Femur (tissue), 1 donor: Measurements from ENCODE around the gene PSMD12.

ENCODE experiments used
- DNase-seq: peaks from one replicate; pipeline ENCODE4 v3.0.0-alpha.2; 2017

Gene PSMD12

DNA sequence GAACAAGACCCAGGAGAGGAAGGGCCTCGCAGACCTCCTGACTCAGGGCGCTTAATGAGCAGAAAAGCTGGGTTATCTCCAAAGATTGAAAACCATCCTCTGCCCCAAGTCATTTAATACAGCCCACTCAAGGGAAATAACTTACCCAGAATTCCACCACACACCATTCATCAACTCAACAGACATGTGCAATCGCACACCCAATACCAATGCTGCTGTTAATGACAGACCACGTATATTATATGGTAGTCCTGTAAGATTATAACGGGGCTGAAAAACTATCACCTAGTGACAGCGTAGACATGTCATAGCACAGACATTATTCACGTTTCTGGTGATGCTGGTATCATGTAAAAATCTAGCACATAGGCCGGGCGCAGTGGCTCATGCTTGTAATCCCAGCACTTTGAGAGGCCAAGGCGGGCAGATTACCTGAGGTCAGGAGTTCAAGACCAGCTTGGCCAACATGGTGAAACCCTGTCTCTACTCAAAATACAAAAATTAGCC lies 68.9 kb downstream of the PSMD12 start:
- DNase-seq = no peak

DNA sequence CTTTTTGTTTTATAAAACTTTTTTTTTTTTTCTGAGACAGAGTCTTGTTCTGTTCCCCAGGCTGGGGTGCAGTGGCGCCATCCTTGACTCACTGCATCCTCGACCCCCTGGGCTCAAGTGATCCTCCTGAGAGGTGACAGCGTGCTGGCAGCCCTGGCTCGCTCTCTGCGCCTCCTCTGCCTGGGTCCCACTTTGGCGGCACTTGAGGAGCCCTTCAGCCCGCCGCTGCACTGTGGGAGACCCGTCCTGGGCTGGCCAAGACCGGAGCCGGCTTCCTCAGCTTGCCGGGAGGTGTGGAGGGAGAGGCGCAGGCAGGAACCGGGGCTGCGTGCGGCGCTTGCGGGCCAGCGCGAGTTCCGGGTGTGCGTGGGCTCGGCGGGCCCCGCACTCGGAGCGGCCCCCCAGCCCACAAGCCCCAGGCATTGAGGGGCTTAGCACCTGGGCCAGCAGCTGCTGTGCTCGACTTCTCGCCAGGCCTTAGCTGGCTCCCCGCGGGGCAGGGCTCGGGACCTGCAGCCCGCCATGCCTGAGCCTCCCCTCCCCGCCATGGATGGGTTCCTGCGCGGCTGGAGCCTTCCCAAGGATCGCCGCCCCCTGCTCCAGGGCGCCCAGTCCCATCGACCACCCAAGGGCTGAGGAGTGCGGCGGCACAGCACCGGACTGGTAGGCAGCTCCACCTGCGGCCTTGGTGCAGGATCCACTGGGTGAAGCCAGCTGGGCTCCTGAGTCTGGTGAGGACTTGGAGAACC lies 71.8 kb downstream of the PSMD12 start:
- DNase-seq = no peak

DNA sequence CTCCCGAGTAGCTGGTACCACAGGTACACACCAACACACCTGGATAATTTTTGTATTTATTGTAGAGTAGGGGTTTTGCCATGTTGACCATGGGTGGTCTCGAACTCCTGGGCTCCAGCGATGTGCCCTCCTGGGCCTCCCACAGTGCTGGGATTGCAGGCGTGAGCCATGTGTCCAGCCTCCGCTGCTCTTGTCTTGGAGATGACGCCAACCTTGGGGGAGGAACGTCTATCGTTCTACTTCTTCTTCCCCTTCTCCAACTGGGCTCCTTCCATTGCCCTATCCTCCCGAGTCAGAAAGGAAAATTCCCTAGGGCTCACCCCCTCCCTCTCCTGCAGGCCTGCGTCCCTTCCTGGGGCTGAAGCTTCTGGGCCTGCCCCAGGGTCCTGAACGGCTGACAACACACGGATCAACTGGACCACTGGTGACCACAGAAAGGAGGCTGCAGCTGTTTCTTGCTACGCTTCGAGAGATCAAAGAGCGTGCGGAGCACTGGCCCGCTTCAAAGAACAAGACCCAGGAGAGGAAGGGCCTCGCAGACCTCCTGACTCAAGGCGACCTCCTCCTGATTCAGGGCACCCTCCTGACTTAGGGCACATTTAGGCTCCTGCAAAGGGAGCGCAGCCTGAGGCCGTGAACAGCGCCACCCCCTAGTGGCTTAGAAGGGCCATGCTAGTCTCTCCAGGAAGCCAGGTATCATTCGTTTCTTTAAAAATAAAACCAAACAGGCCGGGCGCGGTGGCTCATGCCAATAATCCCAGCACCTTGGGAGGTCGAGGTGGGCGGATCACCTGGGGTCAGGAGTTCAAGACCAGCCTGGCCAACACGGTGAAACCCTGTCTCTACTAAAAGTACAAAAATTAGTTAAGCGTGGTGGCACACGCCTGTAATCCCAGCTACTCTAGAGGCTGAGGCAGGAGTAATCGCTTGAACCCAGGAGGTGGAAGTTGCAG lies 72.8 kb downstream of the PSMD12 start:
- DNase-seq = peak; percentile 55

DNA sequence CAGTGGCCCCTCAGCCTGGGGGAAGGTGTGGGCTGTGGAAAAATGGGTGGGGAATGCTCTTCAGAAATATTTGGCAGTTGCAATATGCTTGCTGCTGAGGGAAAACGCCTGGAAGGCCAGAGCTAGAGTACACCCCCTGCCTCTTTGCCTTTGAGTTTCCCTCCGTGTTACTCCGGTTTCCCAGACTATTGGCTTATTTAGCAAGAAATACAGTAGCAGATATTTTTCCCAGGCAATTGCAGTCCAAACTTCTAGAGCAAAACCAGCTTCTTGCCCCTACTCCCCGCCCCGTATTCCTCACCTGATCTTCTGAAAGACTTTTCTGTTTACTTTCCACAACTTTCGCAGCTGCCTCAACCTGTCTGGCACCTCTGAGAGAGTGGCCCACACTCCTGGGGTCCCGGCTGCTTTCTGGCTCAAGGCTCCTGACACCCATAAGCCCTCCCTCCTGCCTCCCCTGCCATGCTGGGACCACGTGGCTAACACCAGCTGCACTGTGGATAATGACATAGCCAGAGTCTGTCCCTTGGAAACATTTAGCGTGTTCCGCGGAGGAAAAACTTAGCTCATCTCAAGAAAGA lies 75.6 kb downstream of the PSMD12 start:
- peak; percentile 80 for DNase-seq

DNA sequence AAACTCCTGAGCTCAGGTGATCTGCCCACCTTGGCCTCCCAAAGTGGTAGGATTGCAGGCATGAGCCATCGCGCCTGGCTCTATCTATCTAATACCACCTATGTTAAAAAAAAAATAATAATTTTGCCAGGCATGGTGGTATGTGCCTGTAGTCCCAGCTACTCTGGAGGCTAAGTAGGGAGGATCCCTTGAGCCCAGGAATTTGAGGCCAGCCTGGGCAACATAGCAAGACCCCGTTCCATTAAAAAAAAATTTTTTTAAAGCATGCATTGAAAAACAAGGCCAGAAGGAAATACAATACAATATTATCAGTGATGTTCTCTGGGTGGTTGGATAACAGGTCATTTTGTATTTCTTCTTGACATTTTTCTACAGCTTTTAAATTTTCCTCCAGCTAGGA lies 76.1 kb downstream of the PSMD12 start:
- no peak for DNase-seq

DNA sequence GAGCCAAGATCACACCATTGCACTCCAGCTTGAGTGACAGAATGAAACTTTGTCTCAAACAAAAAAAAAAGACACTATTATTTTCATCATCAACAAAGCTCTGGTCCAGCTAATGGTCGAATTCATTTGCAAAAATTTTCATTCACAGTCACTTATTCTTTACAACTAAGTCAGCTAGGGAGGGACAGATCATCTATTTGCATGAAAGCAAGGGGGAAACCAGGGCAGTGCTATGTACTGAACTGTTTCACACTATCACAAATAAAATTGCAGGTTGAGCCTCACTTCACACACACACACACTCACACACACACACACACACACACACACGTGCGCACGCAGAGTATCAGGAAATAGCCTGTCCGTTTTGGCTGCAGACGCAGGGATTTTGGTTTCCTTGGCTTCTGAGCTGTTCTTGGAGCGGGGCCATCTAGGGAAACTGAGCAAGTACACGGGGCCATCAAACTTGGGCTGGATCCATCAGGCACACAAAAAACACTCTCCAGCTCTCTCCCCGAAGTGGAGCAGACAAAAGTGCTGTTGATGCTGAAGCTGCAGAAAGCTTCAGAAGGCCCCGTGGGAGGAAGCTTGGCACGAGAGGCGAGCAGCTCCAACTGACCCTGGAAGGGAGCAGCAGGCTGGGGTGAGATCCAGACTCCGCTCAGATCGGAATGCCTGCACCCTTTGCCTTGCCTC lies 77.0 kb downstream of the PSMD12 start:
- DNase-seq = peak; percentile 91
